Measurements from ENCODE around the gene KCNJ4. TPM values are rescaled to one million over a fixed set of nuclear protein-coding genes. Genes with fewer than 3 reads are reported as not detected.

The KCNJ4 gene
- total RNA-seq, 1 experiment from 2014 or later = 0.18 TPM

- CTCF ChIA-PET = no interaction called here
- H3K4me3 ChIP-seq (ENCODE audit: low read depth in 2 of 2, low read length in 2 of 2) = no peak overlapping the region
- in situ Hi-C loops (cut with HindIII; ENCODE audit: low pct_unique_long_range_greater_than_20kb, low sequenced_read_pairs) = no loop called here
- no peaks in the 10 kb centered on the region; the same call in none of the 2 replicates for H3K4me1 ChIP-seq (ENCODE audit: control insufficient read depth, insufficient read depth, low read length)
- H3K36me3 ChIP-seq (ENCODE audit: control insufficient read depth, insufficient read depth, low read length) = peaks cover 75% of the 10 kb centered on the region
- POLR2A ChIA-PET = no interaction called here
- H3K9me3 ChIP-seq (ENCODE audit: control insufficient read depth, insufficient read depth, low read depth, low read length) = no peaks in the 10 kb centered on the region
- intact Hi-C loops (cut with micrococcal nuclease; ENCODE audit: unreplicated experiment) = no loop called here
- no peak for ATAC-seq
- H3K27me3 ChIP-seq (ENCODE audit: control insufficient read depth, insufficient read depth, low read length) = no peaks in the 10 kb centered on the region
- no peak overlapping the region for H3K27ac ChIP-seq (ENCODE audit: low read length)
- no peak for DNase-seq (ENCODE audit: low read depth, low spot score)
- TF ChIP-seq POLR2AphosphoS5 (IDR thresholded peaks at IDR 0.05; ENCODE audit: low read depth, low read length) (peak; percentile 22; the same call in 1 of the 2 replicates), CTCF (IDR thresholded peaks at IDR 0.05) (no peak)
- TF ChIP-seq, protein P1, sequence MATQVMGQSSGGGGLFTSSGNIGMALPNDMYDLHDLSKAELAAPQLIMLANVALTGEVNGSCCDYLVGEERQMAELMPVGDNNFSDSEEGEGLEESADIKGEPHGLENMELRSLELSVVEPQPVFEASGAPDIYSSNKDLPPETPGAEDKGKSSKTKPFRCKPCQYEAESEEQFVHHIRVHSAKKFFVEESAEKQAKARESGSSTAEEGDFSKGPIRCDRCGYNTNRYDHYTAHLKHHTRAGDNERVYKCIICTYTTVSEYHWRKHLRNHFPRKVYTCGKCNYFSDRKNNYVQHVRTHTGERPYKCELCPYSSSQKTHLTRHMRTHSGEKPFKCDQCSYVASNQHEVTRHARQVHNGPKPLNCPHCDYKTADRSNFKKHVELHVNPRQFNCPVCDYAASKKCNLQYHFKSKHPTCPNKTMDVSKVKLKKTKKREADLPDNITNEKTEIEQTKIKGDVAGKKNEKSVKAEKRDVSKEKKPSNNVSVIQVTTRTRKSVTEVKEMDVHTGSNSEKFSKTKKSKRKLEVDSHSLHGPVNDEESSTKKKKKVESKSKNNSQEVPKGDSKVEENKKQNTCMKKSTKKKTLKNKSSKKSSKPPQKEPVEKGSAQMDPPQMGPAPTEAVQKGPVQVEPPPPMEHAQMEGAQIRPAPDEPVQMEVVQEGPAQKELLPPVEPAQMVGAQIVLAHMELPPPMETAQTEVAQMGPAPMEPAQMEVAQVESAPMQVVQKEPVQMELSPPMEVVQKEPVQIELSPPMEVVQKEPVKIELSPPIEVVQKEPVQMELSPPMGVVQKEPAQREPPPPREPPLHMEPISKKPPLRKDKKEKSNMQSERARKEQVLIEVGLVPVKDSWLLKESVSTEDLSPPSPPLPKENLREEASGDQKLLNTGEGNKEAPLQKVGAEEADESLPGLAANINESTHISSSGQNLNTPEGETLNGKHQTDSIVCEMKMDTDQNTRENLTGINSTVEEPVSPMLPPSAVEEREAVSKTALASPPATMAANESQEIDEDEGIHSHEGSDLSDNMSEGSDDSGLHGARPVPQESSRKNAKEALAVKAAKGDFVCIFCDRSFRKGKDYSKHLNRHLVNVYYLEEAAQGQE (IDR thresholded peaks at IDR 0.05; ENCODE audit: insufficient read depth in 1 of 2, low read depth in 2 of 2, low read length in 1 of 2) = no peak
- BruUV-seq (replicated peaks) = no TSS peak
These were observed 34.7 kb upstream of the KCNJ4 start for GRCh38 chr22:38489561-38490145.

DNA sequence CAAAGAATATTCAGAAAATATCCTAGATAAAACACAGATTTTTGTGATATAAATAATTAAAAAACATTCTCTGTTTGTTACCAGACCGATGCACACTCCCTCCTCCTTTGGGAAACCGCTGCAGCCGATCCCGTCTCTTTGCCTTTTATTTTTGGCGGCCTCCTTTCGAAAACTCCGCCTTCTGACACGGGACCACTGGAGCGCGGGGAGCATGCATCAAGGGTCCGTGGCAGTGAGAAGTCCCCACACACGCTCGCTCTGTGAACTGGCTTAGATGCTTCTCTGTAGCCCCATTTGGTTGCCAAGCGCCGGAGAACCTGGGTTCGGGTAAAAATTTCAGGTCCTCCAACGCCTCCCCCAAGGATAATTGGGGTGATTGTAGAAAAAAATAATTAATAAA is 34.1 kb upstream of the KCNJ4 start:
- in situ Hi-C loops (cut with HindIII; ENCODE audit: low pct_unique_long_range_greater_than_20kb, low sequenced_read_pairs) (no loop called here), intact Hi-C loops (cut with micrococcal nuclease; ENCODE audit: unreplicated experiment) (no loop called here)
- no TSS peak for BruUV-seq (replicated peaks)
- no peak for TF ChIP-seq POLR2AphosphoS5 (IDR thresholded peaks at IDR 0.05; ENCODE audit: low read depth, low read length)
- TF ChIP-seq, protein P1 (IDR thresholded peaks at IDR 0.05; ENCODE audit: insufficient read depth in 1 of 2, low read depth in 2 of 2, low read length in 1 of 2) = no peak
- H3K4me3 ChIP-seq (ENCODE audit: low read depth in 2 of 2, low read length in 2 of 2) = no peak overlapping the region
- H3K27me3 ChIP-seq (ENCODE audit: control insufficient read depth, insufficient read depth, low read length) = no peaks in the 10 kb centered on the region
- CTCF ChIA-PET = no interaction called here
- no peaks in the 10 kb centered on the region for H3K9me3 ChIP-seq (ENCODE audit: control insufficient read depth, insufficient read depth, low read depth, low read length)
- DNase-seq (ENCODE audit: low read depth, low spot score) (no peak), ATAC-seq (no peak)
- peaks cover 75% of the 10 kb centered on the region for H3K36me3 ChIP-seq (ENCODE audit: control insufficient read depth, insufficient read depth, low read length)
- no peak overlapping the region for H3K27ac ChIP-seq (ENCODE audit: low read length)
- POLR2A ChIA-PET = no interaction called here
- no peaks in the 10 kb centered on the region; the same call in none of the 2 replicates for H3K4me1 ChIP-seq (ENCODE audit: control insufficient read depth, insufficient read depth, low read length)

All from Panc1 (cell line).